HG03280 (cell line): ENCODE data around the gene LHFPL2.

ENCODE experiments used
- ATAC-seq: cut with Tn5 transposase; IDR thresholded peaks from one replicate; pipeline ENCODE4 v1.9.1; 2021; ENCODE audit warnings: mild to moderate bottlenecking, moderate library complexity; ENCODE audit not compliant: unreplicated experiment

The LHFPL2 gene

GRCh38 chr5:78506261-78507024 lies 142.1 kb downstream of the LHFPL2 start:
- no peak for ATAC-seq

- ATAC-seq, result no peak
These were observed 142.7 kb downstream of the LHFPL2 start for GRCh38 chr5:78505860-78506259.

- no peak for ATAC-seq
These were observed 143.6 kb downstream of the LHFPL2 start for GRCh38 chr5:78504704-78505677.

- ATAC-seq, result no peak
These were observed 144.5 kb downstream of the LHFPL2 start for GRCh38 chr5:78503958-78504653.

GRCh38 chr5:78501411-78502352 lies 146.9 kb downstream of the LHFPL2 start:
- no peak for ATAC-seq

GRCh38 chr5:78500871-78501270 lies 147.7 kb downstream of the LHFPL2 start:
- ATAC-seq, result no peak

GRCh38 chr5:78500028-78500427 lies 148.5 kb downstream of the LHFPL2 start:
- no peak for ATAC-seq

GRCh38 chr5:78499485-78499884 lies 149.1 kb downstream of the LHFPL2 start:
- ATAC-seq, result no peak

- peak; percentile 42 for ATAC-seq
These were observed 150.7 kb downstream of the LHFPL2 start for GRCh38 chr5:78497573-78498533.

- no peak for ATAC-seq
These were observed 152.2 kb downstream of the LHFPL2 start for GRCh38 chr5:78496373-78496772.

- ATAC-seq, result no peak
These were observed 152.8 kb downstream of the LHFPL2 start for GRCh38 chr5:78495800-78496199.

GRCh38 chr5:78492650-78493049 lies 155.9 kb downstream of the LHFPL2 start:
- no peak for ATAC-seq

GRCh38 chr5:78492224-78492623 lies 156.3 kb downstream of the LHFPL2 start:
- no peak for ATAC-seq

- ATAC-seq, result no peak
These were observed 157.7 kb downstream of the LHFPL2 start for GRCh38 chr5:78490709-78491485.

- no peak for ATAC-seq
These were observed 160.7 kb downstream of the LHFPL2 start for GRCh38 chr5:78487846-78488245.

- ATAC-seq, result no peak
These were observed 162.4 kb downstream of the LHFPL2 start for GRCh38 chr5:78486218-78486617.

GRCh38 chr5:78483809-78484521 lies 164.6 kb downstream of the LHFPL2 start:
- ATAC-seq, result no peak

- no peak for ATAC-seq
These were observed 165.6 kb downstream of the LHFPL2 start for GRCh38 chr5:78482948-78483347.
